Esophagus mucosa (tissue), 1 donor: Measurements from ENCODE around the gene ZNF219. TPM values are rescaled to one million over a fixed set of nuclear protein-coding genes. Genes with fewer than 3 reads are reported as not detected.
A peak's percentile ranks its signal among the peaks of the same experiment; 100 is the strongest.

Source experiments
- ATAC-seq: fragments of 200-7000 bp; cut with Tn5 transposase; one replicate; pipeline ENCODE4 v1.9.1; 2020
- total RNA-seq: library from RNA; stranded (reverse); gene quantifications from one replicate; pipeline ENCODE4 v1.2.4, GENCODE V29; 2023
- donor health status: DM: yes; HTN: yes; CAD: no.

The ZNF219 gene
- total RNA-seq, 1 donor from 2014 or later, result 40.4 TPM

DNA sequence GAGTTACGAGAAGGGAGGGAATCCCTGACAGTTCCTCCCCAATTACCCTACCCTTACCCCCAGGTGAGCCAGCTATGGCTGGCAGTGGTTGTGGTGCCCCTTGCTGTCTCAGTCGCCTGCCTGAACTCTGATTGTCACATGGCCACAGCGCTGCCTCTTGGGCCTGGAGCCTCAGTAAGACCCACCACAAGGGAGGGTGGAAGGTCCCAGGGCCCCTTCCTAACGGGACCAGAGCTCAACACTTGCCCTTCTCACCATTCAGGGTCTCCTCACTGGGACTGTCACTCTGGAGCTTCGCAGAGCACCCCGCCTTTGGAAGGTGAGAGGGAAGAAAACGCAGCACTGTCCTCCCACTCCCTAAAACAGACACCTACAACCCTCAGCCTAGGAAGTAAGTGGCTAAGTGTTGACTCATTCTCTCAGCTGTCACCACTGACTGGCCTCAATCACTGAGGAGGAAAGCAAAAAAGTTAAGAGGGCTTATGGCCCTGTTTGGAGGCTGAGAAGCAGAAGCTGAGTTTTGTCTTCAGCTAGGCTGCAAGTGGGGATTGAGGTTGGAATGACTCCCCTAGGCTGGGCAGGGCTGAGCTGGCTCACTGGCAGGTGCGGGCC lies 3.5 kb upstream of the ZNF219 start:
- ATAC-seq, result peak; percentile 12

DNA sequence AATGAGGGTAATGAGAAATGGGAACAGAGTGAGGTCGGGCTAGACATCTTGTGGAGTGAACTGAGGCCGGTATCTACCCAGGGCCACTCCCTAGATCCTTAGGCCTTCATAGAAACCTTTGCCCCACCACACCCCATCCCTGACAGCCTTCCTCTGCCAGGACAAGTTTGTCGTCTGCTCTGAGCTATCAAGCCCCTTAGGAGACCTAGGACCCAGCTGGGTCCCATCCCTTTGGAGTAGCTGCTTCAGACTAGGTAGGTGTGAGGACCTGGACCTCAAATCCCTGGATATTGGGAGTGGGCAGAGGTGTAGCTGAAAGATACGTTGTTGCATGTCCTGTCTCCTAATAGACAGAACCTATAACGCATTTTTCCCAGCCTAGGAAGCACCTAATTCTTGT lies 2.5 kb upstream of the ZNF219 start, which contains the start of gene TMEM253:
TSS of gene TMEM253 (plus strand) at position 136 of the 400 bp plus-strand sequence. CDS start 278 bp downstream, outside the sequence.
- ATAC-seq, result no peak

DNA sequence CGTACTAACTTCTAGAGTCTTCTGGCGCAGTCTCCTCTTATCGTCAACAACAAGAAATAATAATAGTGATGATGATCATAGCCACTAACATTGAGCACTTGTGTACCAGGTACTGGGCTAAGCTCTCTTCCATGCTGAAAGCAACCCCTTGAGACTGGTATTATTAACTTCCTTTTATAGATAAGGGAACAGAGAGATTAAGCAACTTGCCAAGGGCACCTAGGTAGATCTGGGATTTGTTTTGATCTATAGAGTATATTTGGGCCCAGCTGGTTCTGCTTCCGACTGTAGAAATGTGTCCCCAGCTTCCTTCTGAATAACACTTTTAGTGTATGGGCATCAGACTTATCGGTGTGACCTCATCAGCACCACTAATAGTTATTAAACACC lies 1.1 kb upstream of the ZNF219 start:
- ATAC-seq, result no peak

DNA sequence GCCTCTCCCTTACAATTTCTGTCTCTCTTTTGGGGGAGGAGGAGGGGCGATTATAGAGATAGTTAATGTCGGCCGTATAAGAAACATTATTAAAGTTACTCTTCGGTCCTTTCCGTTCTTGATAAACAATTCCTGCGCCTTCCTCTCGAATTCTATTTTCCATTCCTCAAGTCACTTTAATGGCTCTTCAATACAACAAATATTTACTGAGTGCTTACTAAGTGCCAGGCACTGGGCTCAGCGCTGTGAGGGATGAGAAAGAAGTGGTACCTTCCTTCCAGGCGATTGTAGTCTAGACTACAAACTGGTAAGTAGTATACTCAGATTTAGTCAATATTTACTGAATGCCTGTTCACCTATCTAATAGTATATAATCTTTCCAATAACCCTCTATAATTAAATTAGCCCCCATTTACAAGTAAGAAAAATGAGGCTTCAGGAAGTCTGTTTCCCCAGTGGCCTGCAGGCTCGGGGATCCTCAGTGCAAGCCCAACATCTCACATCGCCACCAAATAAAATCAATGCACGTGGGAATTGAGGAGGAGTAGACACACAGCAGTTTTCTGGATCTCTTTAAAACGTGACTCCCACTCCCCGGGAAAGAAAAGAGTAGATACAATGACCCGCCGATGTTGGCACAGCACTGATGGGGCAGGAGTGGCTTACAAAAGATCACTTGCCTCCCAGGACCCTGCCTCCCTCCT lies 589 bp upstream of the ZNF219 start:
- no peak for ATAC-seq

DNA sequence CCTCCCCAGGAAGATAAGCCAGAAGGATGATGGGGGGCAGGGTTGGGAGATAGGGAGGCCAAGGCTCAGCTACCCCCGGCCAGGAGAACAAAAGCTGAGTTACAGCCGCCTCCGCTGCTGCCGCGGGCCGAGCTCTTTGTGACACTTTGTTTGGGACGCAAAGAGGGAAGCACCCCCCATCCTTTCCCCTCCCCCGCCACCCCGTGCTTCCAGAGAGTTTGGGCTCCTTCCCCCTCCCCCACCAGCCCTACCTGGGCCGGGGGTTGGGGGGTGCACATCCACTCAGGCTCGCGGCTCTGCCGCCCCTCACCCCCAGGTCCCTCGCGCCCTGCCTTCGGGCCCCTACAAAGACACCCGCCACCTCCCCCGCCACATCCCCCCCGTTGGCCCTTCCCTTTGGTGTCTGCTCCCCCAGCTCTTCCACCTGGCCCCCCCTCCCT lies 799 bp downstream of the ZNF219 start:
- no peak for ATAC-seq

DNA sequence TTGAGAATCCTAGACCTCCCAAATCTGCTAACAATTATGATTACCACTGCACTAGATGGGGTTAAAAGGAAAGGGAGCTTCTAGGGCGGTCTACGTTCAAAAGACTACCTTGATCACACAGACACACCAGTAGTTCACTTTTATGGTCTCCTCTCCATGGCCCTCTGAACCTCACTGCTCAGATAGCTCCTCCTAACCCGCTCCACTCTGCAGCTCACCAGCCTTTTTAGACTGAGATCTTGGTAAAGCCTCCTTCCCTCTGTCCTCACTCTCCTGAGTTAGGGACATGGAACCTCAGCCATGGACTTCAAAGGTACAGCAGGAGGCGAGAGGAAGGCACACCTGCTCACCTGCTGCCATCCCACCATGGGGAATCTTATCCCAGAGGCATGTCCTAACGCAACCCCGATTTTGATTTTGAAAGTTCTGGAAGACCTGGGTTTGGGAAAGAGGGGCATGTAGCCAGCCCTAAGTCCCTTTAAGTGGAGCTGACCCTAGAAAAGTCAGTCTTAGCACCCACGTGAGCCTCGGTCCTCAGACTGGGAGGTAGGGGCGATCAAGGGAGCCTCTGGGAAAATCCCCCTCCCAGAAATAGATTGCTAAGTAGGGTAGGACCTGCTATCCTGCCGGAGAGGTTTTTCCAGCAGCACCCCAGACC lies 1.3 kb downstream of the ZNF219 start:
- ATAC-seq, result no peak

DNA sequence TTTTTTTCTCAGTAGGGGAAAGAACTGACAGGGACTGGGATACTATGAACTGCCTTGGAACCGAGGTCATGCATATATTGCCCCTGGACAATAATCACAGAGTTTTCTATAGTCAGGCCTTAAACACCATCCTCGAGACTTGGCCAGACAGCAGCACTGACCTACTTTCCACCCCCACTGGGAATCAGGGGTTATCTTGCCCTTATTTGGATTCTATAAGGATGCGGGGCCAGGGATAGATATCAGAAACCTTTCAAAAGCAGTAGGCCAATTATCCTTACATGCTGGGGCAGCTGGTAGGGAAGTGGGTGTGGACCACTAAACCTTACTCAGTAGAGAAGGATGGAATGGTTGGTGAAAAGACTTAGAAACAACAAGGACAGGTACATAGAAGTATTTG lies 2.0 kb downstream of the ZNF219 start:
- ATAC-seq, result no peak

DNA sequence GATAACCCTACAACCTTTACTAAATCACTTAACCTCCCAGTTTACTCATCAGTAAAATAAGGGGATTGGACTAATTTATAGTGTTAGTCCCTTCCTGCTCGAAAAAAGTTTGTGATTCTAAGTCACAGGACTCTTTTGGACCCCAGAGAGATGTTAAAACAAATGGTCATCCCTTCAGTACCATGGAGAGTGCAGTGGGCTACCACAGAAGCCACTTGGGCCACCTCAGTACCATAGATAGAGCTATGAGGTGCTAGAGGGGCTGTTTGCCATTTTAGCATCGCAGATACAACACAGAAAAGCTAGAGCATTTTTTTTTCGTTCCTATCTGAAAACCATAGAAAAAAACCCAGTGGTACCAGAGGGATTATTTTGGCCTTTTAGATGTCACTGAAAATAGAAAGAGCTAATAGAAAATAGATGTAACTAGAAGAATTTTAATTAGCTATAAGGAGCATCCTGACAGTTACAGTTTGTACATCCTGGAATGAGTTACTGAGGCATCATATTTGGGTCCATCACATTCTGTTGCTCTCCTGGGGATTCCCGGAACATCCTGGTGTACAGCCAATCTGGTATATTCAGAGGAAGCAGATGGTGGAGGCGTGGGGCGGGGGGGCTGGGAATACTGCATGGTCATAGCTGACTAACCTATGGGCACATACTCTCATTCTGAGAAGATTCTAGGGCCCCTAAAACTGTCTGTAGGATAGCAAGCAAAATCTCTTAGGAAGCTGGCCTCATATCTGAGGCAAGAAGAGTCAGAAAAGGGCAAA lies 2.8 kb downstream of the ZNF219 start:
- ATAC-seq, result no peak

DNA sequence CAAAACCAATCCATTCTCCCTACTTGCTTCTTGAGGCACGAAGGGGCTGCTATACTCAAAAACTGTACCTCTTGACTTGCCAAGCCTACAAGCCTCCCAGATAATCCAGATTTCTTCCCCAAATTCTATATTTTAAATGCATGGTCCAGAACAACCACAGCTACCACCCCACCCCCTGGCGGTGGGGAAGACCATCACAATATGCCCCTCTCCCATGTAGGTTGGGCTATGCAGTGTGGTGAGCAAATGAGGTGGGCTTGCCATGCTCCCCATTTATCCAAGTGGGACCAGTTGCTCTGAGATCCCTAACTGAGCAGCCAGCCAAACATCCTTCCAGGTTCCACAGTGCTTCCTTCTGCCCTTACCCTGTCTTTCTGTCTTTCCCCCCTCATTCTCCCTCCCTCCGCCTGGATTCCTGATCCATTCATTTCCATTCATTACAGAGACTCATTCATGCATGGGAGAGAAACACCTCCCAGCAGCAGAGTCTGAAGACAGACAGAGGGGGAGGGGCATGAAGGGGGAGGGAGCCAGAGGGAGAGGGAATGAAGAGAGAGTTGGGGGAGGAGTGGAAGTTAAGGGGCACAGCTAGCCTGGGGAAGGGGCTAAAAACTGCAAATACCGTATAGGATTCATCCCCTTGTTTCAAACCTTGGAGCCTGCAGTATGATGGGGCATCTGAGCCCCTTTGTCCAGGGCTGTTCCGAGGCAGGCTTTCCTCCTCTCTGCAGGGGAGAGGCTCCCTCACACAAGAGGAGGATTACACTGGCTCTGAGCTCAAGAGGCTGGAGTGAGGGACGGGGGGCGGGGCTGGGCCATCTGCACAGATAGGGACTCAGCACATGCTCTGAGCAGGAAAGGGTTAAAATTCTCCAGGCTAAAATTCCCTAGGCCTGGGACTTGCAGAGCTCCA lies 4.4 kb downstream of the ZNF219 start:
- ATAC-seq, result no peak

DNA sequence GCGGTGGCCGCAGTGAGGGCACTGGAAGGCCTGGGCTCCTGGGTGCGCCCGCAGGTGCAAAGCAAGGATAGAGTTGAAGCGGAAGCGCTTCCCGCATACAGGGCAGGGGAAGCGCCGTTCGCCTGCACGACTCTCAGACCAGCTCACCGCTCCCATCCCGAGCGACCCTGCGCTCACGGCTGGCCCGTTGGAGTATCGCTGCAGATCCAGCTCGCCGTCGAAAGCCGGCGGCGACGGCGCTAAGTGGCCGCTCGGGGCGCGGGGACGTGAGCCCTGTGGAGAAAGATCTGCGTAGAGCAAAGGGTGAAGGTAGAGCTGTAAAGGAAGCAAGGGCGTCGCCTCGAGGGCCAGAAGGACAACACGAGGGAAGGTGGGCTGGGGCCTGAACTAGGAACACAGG lies 5.4 kb downstream of the ZNF219 start:
- ATAC-seq, result no peak

DNA sequence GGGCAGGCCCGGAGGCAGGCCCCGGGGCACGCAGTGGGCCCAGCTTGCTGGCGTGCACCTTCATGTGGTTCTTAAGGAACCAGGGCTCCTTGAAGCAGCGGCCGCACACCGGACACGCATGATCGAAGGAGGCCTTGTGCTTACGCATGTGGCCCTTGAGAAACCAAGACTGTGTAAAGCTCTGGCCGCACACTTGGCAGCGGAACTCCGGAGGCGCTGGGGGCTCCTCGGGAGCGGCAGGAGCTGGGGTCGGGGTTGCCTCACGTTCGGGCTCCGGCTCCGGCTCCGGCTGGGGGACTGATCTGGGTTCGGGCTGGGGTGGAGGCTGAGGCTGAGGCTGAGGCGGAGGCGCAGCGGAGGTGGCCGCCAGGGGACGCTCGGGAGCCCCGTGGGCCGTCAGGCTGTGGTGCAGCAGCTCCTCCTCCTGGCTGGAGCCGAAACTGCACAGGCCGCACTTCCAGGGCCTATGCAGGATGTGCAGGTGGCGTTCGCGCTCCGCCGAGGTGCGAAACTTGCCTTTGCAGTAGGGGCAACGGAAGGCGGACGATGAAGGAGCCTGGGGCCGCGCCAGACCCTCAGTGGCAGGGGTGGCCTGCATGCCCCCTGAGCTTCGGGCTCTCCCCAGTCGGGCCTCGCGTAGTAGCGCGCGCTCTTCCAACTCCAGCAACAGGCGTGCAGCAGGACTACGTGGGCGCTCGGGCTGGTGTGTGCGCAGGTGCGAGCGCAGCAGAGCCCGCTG lies 6.0 kb downstream of the ZNF219 start:
- ATAC-seq, result peak; percentile 88

DNA sequence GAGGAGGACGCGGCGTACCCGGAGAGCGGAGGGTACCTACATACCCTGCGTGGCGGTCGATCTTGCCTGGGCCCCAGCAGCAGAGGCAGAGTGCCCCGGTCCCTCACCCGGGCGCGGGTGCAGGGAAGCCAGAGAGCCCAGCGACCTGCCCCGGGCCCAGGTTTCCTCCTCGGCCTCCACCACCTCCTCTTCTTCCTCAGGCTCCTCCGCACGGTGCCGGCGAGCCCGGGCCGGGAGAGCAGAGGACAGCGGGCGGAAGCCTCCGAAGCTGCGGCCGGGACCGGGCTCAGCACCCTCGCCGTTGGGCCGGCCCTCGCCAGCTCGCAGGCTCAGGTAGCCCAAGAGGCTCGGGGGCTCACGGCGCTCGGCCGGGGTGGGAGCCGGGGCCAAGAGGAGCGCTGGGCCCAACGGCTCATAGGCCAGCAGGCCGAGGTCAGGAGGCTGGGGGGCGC lies 6.6 kb downstream of the ZNF219 start:
- ATAC-seq, result no peak

DNA sequence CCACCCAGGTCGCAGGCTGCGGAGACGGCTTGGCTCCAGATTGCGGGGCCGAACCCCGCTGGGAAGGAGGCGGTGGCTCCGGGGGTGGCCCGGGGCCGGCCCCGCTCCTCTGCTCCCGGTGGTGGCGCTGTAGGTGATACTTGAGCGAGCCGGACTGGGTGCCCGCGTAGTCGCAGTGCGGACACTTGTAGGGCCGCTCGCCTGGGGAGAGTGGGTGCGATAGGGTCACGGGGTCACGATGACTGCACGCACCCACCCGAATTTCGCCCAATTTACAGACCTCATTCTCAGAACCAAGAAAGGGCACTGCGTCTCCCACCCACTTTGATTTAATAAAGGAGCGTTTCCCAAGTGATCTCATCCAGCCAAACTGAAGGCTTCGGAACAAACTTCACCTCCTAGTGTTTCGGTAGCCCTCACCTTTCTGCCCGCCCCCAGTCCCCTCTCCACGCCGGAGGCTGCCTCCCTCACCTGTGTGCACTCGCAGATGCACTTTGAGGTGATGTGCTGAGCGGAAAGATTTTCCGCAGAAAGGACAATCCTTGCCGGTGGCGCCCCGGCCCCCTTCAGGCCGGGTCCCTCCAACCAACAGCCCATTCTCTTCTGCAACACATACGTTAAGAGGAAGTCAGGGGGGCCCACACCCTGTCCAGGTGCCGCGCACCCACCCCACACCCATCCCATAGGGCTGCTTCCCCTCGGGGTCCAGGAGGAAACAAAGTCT lies 7.4 kb downstream of the ZNF219 start:
- ATAC-seq, result no peak

DNA sequence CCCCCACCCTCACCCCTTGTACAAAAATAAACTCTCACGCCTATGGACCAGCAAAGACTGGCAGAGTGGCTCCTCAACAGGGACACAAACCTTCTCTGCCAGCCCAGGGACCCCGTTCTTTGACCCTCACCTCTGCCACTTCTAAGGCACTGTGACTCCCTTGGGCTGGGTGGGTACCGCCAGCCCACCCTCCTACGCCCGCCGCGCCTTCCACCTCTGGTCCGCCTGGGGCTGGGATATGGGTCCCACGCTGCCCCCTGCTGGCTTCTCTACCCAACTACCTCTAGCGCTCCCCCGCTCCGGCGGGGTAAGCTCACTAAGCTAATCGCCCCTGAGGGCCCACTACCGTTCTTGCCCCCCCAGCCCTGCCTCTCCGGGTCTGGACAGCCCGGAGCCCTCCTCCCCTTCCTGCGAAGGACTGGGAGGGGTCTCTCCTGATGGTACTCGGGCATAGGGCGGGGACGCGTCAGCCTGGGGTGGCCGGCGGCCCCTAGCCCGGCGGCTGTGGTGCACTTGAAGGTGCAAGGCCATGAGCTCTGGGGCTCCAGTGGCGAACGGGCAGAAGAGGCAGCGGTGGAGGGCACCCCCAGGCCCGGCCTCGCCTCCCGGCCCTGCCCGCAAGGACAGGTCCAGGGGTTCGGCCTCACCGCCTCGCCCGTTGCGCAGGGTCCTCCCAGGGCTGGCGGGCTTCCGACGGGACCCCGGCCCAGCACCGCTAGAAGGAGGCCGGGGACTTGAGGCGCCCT lies 8.1 kb downstream of the ZNF219 start:
- ATAC-seq, result no peak

DNA sequence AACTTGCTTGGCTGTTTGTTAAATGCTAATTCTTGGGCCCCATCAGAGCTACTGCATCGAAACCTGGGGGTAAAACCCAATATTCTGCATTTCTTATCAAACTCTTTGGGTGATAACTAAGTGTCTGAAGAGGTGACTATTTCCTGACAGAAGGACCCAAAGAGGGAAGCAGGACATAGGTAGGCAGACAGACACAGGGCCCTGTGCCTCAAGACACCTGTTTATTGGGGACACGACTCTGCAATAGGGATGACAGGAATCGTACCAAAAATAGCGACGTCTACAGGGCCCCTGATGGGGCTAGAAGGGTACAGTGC lies 8.6 kb downstream of the ZNF219 start:
- no peak for ATAC-seq

DNA sequence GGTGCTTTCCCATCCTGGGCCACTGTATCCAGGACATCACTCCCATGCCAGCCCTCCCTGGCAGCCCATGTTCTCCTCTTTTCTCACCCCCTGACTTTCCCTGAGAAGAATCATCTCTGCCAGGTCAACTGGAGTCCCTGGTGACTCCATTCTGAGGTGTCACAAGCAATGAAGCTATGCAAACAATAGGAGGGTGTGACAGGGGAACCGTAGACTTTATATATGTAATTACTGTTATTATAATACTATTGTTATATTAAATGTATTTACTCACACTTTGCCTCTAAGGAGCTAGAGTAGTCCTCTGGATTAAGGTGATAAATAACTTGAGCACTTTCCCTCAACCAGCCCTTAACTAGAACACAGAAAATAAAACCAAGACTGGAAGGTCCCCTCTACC lies 9.2 kb downstream of the ZNF219 start:
- ATAC-seq, result no peak

DNA sequence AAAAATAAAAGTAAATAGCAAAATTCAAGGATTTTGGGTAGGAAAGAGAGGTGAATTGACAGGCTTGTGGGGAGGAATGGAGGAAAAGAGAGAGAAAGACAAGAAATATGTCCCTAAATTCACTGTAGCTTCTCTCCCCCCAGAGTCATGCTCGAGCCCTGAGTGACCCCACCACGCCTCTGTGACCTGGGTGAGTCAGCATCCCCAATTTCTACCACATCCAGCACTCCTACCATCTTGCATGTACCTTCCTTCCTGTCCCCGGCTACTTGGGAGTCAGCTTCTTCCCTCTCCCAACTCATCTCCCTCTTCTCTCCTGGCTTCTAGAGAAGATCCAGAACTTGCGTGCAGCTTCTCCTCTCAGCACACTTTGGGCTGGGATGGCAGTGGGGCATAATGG lies 9.8 kb downstream of the ZNF219 start:
- ATAC-seq, result no peak

DNA sequence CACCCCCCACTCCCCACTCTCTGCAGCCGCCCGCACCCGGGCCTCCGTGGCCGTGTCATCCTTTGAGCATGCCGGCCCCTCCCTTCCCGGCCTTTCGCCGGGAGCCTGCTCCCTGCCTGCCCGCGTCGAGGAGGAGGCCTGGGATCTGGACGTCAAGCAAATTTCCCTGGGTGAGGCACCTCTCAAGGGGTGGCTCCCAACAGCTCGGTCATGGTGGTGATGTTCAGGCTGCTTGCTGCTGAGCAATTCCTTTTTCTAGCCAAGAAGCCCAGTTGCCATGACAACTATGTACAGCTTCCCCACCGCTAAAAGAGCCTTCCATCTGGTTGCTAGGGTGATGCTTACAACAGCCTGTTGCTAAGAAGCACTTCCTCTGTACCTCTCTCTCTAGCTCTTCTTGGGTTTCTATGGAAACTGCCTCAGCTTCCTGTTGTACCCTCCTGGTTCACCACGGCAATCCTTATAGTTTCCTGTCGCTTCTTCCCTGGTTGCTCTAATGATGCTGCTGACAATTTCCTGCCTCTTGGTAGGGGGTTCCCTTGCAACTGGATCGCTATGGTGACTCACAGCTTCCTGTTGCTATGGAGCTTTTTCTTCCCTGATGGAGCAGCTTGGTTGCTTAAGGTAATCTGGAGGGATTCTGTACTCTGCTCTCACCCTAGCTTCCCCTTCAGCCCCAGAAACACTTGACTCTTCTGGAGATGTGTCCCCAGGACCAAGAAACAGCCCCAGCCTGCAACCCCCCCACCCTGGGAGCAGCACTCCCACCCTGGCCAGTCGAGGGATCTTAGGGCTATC lies 11.0 kb downstream of the ZNF219 start:
- ATAC-seq, result peak; percentile 22

DNA sequence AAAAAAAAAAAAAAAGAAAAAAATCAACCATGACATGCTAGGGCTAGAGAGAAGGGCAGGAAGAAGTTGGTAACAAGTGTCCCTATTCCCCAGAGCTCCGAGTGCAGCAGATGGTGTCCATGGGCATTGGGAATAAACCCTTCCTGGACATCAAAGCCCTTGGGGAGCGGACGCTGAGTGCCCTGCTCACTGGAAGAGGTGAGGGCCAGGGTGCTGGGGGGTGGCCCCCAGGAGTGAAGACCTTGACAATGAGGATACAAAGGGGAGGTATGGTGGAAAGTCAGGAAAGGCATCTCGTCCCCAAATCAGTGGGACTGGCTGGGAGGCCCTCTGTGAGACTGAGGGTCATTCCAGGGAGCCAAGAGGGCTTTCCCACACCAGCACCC lies 11.6 kb downstream of the ZNF219 start:
- no peak for ATAC-seq
